H1 (cell line): Measurements from ENCODE around the gene ENPP7. TPM values are rescaled to one million over a fixed set of nuclear protein-coding genes. Genes with fewer than 3 reads are reported as not detected.

Experiments
- CTCF ChIA-PET: fragments of 300-600 bp; sonication (Branson Sonifier 250); formaldehyde crosslinking; loops from one replicate; lab custom pipeline; 2021; ENCODE audit not compliant: partially characterized antibody; lab: Charles Lee
- POLR2A ChIA-PET: fragments of 300-600 bp; sonication (Branson Sonifier 250); formaldehyde crosslinking; loops from one replicate; lab custom pipeline; 2021; ENCODE audit warnings: inconsistent platforms; ENCODE audit not compliant: partially characterized antibody; lab: Charles Lee
- DNase-seq, 2 experiments: peaks; one replicate each; pipeline versions ENCODE4 v3.0.0 to v3.0.0-alpha.2; 2010 to 2022; ENCODE audit warnings: low spot score in 2 of 2, low read depth in 1 of 2, mixed read lengths in 1 of 2
- FAIRE-seq: peaks from 2 replicates; lab custom pipeline; 2011; peaks lifted over from hg19 to GRCh38; lab: Jason Lieb, UNC
- H2AFZ ChIP-seq: 2 replicates; pipeline ENCODE4 v1.8.1; 2012; ENCODE audit warnings: low read length, inconsistent platforms
- H2AK5ac ChIP-seq: 2 replicates; pipeline ENCODE4 v1.6.1; 2013; ENCODE audit warnings: low read depth, low read length
- H2BK120ac ChIP-seq: replicated peaks from 2 replicates; pipeline ENCODE3; 2013; ENCODE audit warnings: low read depth, low read length, inconsistent platforms
- H2BK12ac ChIP-seq: 2 replicates; pipeline ENCODE4 v1.6.1; 2013; ENCODE audit warnings: low read depth, low read length
- H2BK15ac ChIP-seq: 2 replicates; pipeline ENCODE4 v1.6.1; 2013; ENCODE audit warnings: low read length
- H2BK20ac ChIP-seq: 2 replicates; pipeline ENCODE4 v1.6.1; 2013; ENCODE audit warnings: low read length
- H2BK5ac ChIP-seq: 2 replicates; pipeline ENCODE4 v1.6.1; 2013; ENCODE audit warnings: low read depth, low read length
- H3K14ac ChIP-seq: 2 replicates; pipeline ENCODE4 v1.6.1; 2013; ENCODE audit warnings: inconsistent platforms; ENCODE audit not compliant: insufficient read length
- H3K18ac ChIP-seq: 2 replicates; pipeline ENCODE4 v1.6.1; 2013; ENCODE audit warnings: low read length; ENCODE audit errors: extremely low read depth
- H3K23ac ChIP-seq: 2 replicates; pipeline ENCODE4 v1.6.1; 2013; ENCODE audit warnings: inconsistent platforms; ENCODE audit not compliant: insufficient read length
- H3K23me2 ChIP-seq: 2 replicates; pipeline ENCODE4 v1.6.1; 2013; ENCODE audit warnings: low read depth, low read length
- H3K27ac ChIP-seq: 2 replicates; pipeline ENCODE4 v1.6.1; 2011; ENCODE audit warnings: low read depth, low read length, inconsistent platforms
- H3K27me3 ChIP-seq, 4 experiments: replicated peaks in 1 of 4; 1 replicate in 1 of 4; 2 replicates in 3 of 4; pipeline versions ENCODE4 v1.6.1 to v1.8.1; 2011 to 2013; ENCODE audit warnings: low read length in 3 of 4, mild to moderate bottlenecking in 3 of 4, inconsistent platforms in 2 of 4, mixed read lengths in 2 of 4, moderate library complexity in 1 of 4; ENCODE audit not compliant: control insufficient read depth in 3 of 4, insufficient read depth in 3 of 4; ENCODE audit errors: extremely low read depth in 1 of 4
- H3K36me3 ChIP-seq, 4 experiments: 2 replicates each; pipeline versions ENCODE4 v1.6.1 to v1.8.1; 2011 to 2013; ENCODE audit warnings: mild to moderate bottlenecking in 4 of 4, low read length in 3 of 4, moderate library complexity in 2 of 4, control low read depth in 1 of 4, inconsistent platforms in 1 of 4; ENCODE audit not compliant: insufficient read depth in 4 of 4, control insufficient read depth in 2 of 4
- H3K4ac ChIP-seq: replicated peaks from 2 replicates; pipeline ENCODE3; 2013; ENCODE audit warnings: low read length, low read depth, mixed read lengths, inconsistent platforms; ENCODE audit not compliant: insufficient read length
- H3K4me1 ChIP-seq, 4 experiments: replicated peaks in 1 of 4; 1 replicate in 1 of 4; 2 replicates in 3 of 4; pipeline versions ENCODE4 v1.6.1 to v1.8.1; 2011 to 2013; ENCODE audit warnings: low read length in 3 of 4, inconsistent platforms in 2 of 4, mixed read lengths in 1 of 4; ENCODE audit not compliant: insufficient read depth in 4 of 4, control insufficient read depth in 3 of 4
- H3K4me2 ChIP-seq, 2 experiments: 2 replicates each; pipeline versions ENCODE4 v1.6.1 to v1.8.1; 2011 to 2013; ENCODE audit warnings: low read depth in 2 of 2, low read length in 2 of 2, control low read depth in 1 of 2, inconsistent platforms in 1 of 2, mild to moderate bottlenecking in 1 of 2; ENCODE audit not compliant: insufficient read depth in 1 of 2
- H3K4me3 ChIP-seq, 4 experiments: fragments of 200-600, 300-600 bp in 1 of 4; sonication (generic), shearing (Covaris generic), sonication (Bioruptor Twin) in 1 of 4; 2 replicates each; pipeline versions ENCODE4 v1.5.1 to v1.8.1; 2011 to 2016; ENCODE audit warnings: low read length in 4 of 4, low read depth in 3 of 4, control low read depth in 2 of 4, inconsistent platforms in 2 of 4, mild to moderate bottlenecking in 2 of 4, mixed read lengths in 1 of 4, moderate library complexity in 1 of 4; ENCODE audit not compliant: insufficient read depth in 2 of 4; ENCODE audit errors: extremely low read depth in 1 of 4
- H3K56ac ChIP-seq: replicated peaks from 2 replicates; pipeline ENCODE3; 2013; ENCODE audit warnings: low read depth, mild to moderate bottlenecking, mixed read lengths, low read length, inconsistent platforms; ENCODE audit not compliant: insufficient read length
- H3K79me1 ChIP-seq: 2 replicates; pipeline ENCODE4 v1.6.1; 2013; ENCODE audit warnings: low read depth, low read length, control low read depth
- H3K79me2 ChIP-seq, 2 experiments: 2 replicates each; pipeline versions ENCODE4 v1.6.1 to v1.8.1; 2012 to 2013; ENCODE audit warnings: low read length in 2 of 2, mild to moderate bottlenecking in 2 of 2, inconsistent platforms in 1 of 2; ENCODE audit not compliant: insufficient read depth in 2 of 2, control insufficient read depth in 1 of 2
- H3K9ac ChIP-seq, 4 experiments: replicated peaks in 1 of 4; 1 replicate in 1 of 4; 2 replicates in 3 of 4; pipeline versions ENCODE4 v1.6.1 to v1.8.1; 2011 to 2013; ENCODE audit warnings: low read depth in 3 of 4, low read length in 3 of 4, control low read depth in 2 of 4, mild to moderate bottlenecking in 2 of 4, moderate library complexity in 2 of 4, inconsistent platforms in 1 of 4; ENCODE audit errors: extremely low read depth in 1 of 4
- H3K9me3 ChIP-seq, 2 experiments: 2 replicates each; pipeline versions ENCODE4 v1.6.1 to v1.8.1; 2012 to 2013; ENCODE audit warnings: mild to moderate bottlenecking in 2 of 2, moderate library complexity in 2 of 2, control low read depth in 1 of 2, inconsistent platforms in 1 of 2, low read depth in 1 of 2, low read length in 1 of 2, mixed read lengths in 1 of 2; ENCODE audit not compliant: insufficient read depth in 2 of 2
- H4K20me1 ChIP-seq, 2 experiments: replicated peaks in 1 of 2; 2 replicates each; pipeline versions ENCODE3 to v1.8.1; 2011 to 2013; ENCODE audit warnings: inconsistent platforms in 2 of 2, low read length in 2 of 2, mild to moderate bottlenecking in 1 of 2; ENCODE audit not compliant: insufficient read depth in 2 of 2, control insufficient read depth in 1 of 2
- H4K5ac ChIP-seq: 2 replicates; pipeline ENCODE4 v1.6.1; 2013; ENCODE audit warnings: low read length, low read depth, mixed read lengths, inconsistent platforms; ENCODE audit not compliant: insufficient read length
- H4K8ac ChIP-seq: 2 replicates; pipeline ENCODE4 v1.8.0; 2013; ENCODE audit warnings: mild to moderate bottlenecking, moderate library complexity, low read length, inconsistent platforms; ENCODE audit not compliant: insufficient read depth; ENCODE audit errors: extremely low read depth
- H4K91ac ChIP-seq: replicated peaks from 2 replicates; pipeline ENCODE3; 2013; ENCODE audit warnings: low read length, mixed read lengths, inconsistent platforms; ENCODE audit not compliant: insufficient read length
- ATF3 ChIP-seq: IDR thresholded peaks from 2 replicates; pipeline ENCODE4 v1.6.1; 2011; ENCODE audit warnings: low read depth, mild to moderate bottlenecking, low read length; ENCODE audit not compliant: insufficient read depth
- BACH1 ChIP-seq: IDR thresholded peaks from 2 replicates; pipeline ENCODE4 v1.6.1; 2012; ENCODE audit warnings: low read length, improper control_type of control experiment
- E2F6 ChIP-seq: IDR thresholded peaks from 2 replicates; pipeline ENCODE4 v1.6.1; 2012; ENCODE audit warnings: inconsistent platforms
- JUN ChIP-seq: IDR thresholded peaks from 2 replicates; pipeline ENCODE4 v1.6.1; 2011; ENCODE audit warnings: low read depth, mild to moderate bottlenecking, improper control_type of control experiment, low read length
- KDM5A ChIP-seq: fragments of 200-600 bp; IDR thresholded peaks from 2 replicates; pipeline ENCODE4 v1.7.1; 2012; ENCODE audit warnings: mild to moderate bottlenecking, low read length, inconsistent platforms, mixed read lengths
- POLR2A ChIP-seq, 2 experiments: IDR thresholded peaks; 1 replicate in 1 of 2; 2 replicates in 1 of 2; pipeline ENCODE4 v1.6.1; 2011; ENCODE audit warnings: low read depth in 2 of 2, low read length in 2 of 2, mild to moderate bottlenecking in 2 of 2; ENCODE audit errors: control extremely low read depth in 1 of 2
- POLR2AphosphoS5 ChIP-seq: IDR thresholded peaks from 2 replicates; pipeline ENCODE4 v1.6.1; 2011; ENCODE audit warnings: low read depth, low read length
- RXRA ChIP-seq: IDR thresholded peaks from 2 replicates; pipeline ENCODE4 v1.6.1; 2011; ENCODE audit warnings: low read depth, mild to moderate bottlenecking, low read length, moderate library complexity; ENCODE audit not compliant: insufficient read depth
- SIN3A ChIP-seq, 2 experiments: IDR thresholded peaks in 1 of 2; conservative IDR thresholded peaks in 1 of 2; 2 replicates each; pipeline ENCODE4 v1.6.1; 2011 to 2012; ENCODE audit warnings: low read length in 2 of 2, improper control_type of control experiment in 1 of 2, low read depth in 1 of 2, mild to moderate bottlenecking in 1 of 2
- SP2 ChIP-seq: IDR thresholded peaks from 2 replicates; pipeline ENCODE4 v1.6.1; 2012; ENCODE audit warnings: mild to moderate bottlenecking, low read length, inconsistent platforms
- WGBS, 2 experiments: shearing (Covaris generic) in 1 of 2; methylation state at CpG; one replicate each; pipeline versions ENCODE4 v1.1.6 to v1.1.7; 2013 to 2015; ENCODE audit warnings: low lambda C conversion rate in 2 of 2, mixed read lengths in 2 of 2, inconsistent platforms in 1 of 2, low coverage in 1 of 2, missing lambda C conversion rate in 1 of 2; ENCODE audit not compliant: insufficient replicate concordance in 2 of 2, insufficient coverage in 1 of 2, insufficient read length in 1 of 2; ENCODE audit errors: extremely low coverage in 1 of 2, missing lambda C conversion rate in 1 of 2; 5-methylcytosine and 5-hydroxymethylcytosine counted together
- polyA plus RNA-seq, 7 experiments: library from polyadenylated mRNA; depleted of rRNA in 3 of 7; stranded (reverse) in 5 of 7; unstranded in 2 of 7; fragments of >200 nt in 5 of 7; fragments of 200-250 nt in 2 of 7; gene quantifications; 1 replicate in 5 of 7; 2 replicates in 1 of 7; 4 replicates in 1 of 7; pipeline versions ENCODE4 v1.2.1 to v1.2.3, GENCODE V29; 2011 to 2013; ENCODE audit warnings: missing spikeins in 2 of 7, mixed read lengths in 2 of 7
- total RNA-seq: library from RNA; stranded (reverse); fragmentation: NEBNext Ultra II Directional; extraction: Animal tissue kit (Norgen Biotek cat#: 25700); gene quantifications from 2 replicates; pipeline ENCODE4 v1.2.1, GENCODE V29; 2021

The ENPP7 gene
- total and polyA plus RNA-seq, 2 of the 8 experiments (the other 6 are each of a cell fraction or from before 2014, with no cell fraction given): not detected

GRCh38 chr17:79781012-79781650, 50.4 kb downstream of the ENPP7 start:
- Histone ChIP-seq H2BK120ac (no peak overlapping the region), H3K79me1 (peaks cover 34% of the 10 kb centered on the region), H3K36me3 (peaks cover 25 to 65% (median 47%) of the 10 kb centered on the region in 4 experiments; a peak in 7 of 8 replicates), H2BK5ac (no peak overlapping the region), H2BK12ac (no peak overlapping the region), H3K14ac (no peak overlapping the region), H3K4me2 (no peak overlapping the region), H3K18ac (no peak overlapping the region), H3K56ac (no peak overlapping the region), H2AFZ (no peak overlapping the region), H3K9ac (no peak overlapping the region), H4K91ac (no peak overlapping the region), H2BK20ac (no peak overlapping the region), H3K27ac (no peak overlapping the region), H3K23ac (no peak overlapping the region), H3K9me3 (no peaks in the 10 kb centered on the region), H3K4me1 (peaks cover 4 to 26% (median 15%) of the 10 kb centered on the region in 4 experiments), H2AK5ac (no peak overlapping the region), H3K4ac (no peak overlapping the region), H2BK15ac (no peak overlapping the region), H3K23me2 (peaks cover 10% of the 10 kb centered on the region), H3K27me3 (no peaks in the 10 kb centered on the region), H3K79me2 (peaks cover 0 to 29% of the 10 kb centered on the region in 2 experiments; a peak in 2 of 4 replicates), H4K20me1 (peaks cover 27 to 48% of the 10 kb centered on the region in 2 experiments), H4K8ac (no peak overlapping the region), H4K5ac (no peak overlapping the region), H3K4me3 (no peak overlapping the region)
- DNase-seq (no peak), FAIRE-seq (no peak)
- ChIA-PET CTCF (interaction anchor here (0.8 to 2.5 kb wide), 8 partner anchors 8 to 388 kb away, joined by 3 to 10 read pairs (median 3); no protein-coding TSS in a partner anchor), POLR2A (interaction anchor here (0.5 to 4.2 kb wide), 9 partner anchors 8 to 54 kb away, joined by 3 to 18 read pairs (median 4); partner anchors contain the start of gene CBX8)
- WGBS, 2 experiments: 90% methylated on average over 12 of the region's 12 CpGs; no CpG with 5 or more reads in 1 of the 2 experiments
- TF ChIP-seq RXRA (no peak), POLR2A (IDR thresholded peaks at IDR 0.05; ENCODE audit: control extremely low read depth in 1 of 2, low read depth in 2 of 2, low read length in 2 of 2) (peak in 1 of 2 experiments; percentile 41; a peak in 2 of 3 replicates), KDM5A (no peak), ATF3 (no peak), SIN3A (conservative IDR thresholded peaks at IDR 0.05 in 1 of 2, IDR thresholded peaks at IDR 0.05 in 1 of 2; ENCODE audit: low read depth in 1 of 2, low read length in 2 of 2) (no peak), JUN (no peak), SP2 (no peak), BACH1 (no peak), E2F6 (no peak), POLR2AphosphoS5 (peak; percentile 29; the same call in 1 of the 2 replicates)
